CD4-positive, alpha-beta T cell treated with Interleukin-6 for 4 hours (primary cell): Measurements from ENCODE around the gene GALNT10.

Source experiments
- DNase-seq: peaks from one replicate; pipeline ENCODE4 v3.0.0-alpha.2; 2020; ENCODE audit warnings: mixed read lengths

The GALNT10 gene

DNA sequence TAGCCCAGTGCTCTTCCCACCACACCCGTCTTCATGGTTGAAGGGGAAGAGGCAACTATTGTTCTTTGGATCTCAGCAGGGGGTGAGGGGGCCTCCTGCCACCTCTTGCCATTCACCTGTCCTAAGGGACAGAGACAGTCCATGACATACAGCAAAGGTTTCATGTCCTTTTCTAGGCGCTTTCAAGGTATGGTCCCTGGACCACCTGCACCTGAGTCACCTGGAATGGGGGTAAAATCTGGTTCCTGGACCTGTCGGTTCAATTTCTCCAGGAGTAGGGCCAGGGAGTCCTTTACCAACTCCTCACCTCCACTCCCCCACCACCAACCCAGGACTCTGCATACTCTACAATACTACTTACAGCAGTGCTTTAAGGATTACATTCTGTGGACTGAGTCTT, 221.8 kb downstream of the GALNT10 start:
- no peak for DNase-seq

DNA sequence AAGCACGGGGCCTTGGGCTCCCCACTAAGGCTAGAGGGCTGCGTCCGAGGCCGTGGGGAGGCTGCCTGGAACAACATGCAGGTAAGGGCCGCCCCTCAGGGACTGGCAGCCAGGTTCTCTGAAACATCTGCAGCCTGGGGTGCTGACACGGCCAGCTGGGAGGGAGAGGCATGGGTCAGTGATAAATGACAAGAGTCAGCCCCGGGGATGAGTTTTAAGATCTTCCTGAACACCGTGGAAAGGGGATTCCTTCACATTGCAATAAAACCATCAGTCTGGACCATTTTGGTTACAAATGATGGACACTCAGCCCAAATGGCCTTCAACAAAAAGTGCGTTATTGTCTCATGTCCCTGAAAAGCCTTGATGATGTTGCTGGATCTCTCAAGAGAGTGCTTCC, 222.4 kb downstream of the GALNT10 start:
- no peak for DNase-seq

DNA sequence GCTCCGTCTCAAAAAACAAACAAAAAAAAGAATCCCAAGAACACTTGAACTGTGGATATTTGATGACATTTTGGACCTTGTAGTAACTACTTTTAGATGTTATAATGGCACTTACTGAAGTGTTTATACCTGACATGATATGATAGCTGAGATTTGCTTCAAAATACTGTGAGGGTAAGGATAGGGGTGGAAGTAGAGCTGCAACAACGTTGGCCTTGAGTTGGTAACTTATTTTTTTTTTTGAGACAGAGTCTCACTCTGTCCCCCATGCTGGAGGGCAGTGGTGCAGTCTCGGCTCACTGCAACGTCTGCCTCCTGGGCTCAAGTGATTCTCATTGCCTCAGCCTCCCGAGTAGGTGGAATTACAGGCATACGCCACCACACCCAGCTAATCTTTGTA, 224.6 kb downstream of the GALNT10 start:
- no peak for DNase-seq

DNA sequence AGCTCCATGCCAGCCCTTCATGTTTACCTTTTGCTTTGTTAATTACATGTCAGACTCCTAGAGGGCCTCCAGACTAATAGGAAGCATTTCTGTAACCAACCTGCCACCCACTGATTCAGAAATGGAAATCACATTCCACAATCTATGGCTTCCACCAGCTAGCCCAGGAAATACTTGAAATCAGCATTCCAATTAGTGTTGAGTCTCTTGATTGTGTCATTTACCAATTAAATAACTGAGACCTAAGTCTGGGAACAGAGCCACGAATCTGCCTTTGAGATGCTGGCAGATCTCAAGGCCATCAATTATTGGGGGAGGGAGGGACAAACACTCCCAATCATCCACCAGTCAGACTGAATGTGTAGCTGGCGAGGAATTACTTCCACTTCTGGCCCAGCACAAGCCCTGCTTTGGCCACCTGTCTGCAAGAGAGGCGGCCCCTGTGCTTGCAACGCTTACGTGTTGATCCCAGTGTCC, 227.8 kb downstream of the GALNT10 start:
- DNase-seq: no peak

DNA sequence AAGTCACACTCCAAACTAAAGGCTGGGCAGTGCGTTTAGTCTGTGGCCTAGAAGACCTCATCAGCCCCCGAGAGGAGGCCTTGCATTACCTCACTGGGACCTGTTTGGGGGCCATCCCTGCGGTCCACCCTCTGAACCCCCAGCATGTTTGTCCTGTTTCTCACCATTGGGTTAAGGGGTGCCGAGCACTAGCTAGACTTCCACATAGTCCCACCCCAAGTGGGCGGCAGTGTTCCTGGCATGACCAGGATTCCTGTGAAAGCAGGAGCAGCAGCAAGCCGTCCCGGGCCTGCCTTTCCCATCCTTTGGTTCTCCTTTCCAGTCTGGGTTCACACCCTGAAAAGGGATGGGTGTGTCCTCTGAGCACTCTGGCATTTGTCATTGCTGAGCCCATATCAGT, 228.7 kb downstream of the GALNT10 start:
- no peak for DNase-seq

DNA sequence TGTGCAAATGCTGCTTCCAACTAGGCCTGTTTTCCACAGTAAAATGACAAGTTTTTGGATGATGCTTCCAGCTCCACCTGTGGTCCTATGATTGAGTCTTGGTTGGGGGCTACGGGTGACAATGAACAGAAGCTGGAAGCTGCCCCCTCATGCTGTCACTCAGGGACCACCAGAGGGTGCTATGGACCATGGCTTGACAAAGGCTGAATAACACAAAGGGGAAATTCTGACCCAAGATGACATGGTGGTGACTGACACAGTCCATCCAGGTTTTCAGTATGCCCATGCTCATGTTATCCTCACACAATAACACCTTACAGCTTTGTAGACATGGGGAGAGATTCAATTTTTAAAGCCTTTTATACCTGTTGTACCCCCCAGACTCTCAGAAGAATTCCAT, 231.3 kb downstream of the GALNT10 start:
- peak; percentile 22 for DNase-seq

DNA sequence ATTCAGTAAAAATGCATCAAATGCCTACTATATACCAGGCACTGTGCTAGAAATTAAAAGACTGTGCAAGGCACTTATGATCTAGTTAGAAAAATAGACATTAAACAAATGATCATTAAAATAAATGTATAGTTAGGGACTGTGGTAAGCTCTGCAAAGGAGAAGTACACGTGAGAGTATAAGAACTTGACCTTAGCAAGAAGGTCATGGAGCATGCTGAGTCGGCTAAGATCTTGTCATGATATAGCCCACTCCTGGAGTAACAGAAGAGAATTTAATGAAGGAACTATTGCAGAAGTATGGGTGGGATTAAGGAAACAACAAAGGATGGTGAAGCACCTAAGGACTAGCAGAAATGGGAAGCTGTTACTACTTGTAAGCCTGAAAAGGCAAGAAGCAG, 231.8 kb downstream of the GALNT10 start:
- no peak for DNase-seq

DNA sequence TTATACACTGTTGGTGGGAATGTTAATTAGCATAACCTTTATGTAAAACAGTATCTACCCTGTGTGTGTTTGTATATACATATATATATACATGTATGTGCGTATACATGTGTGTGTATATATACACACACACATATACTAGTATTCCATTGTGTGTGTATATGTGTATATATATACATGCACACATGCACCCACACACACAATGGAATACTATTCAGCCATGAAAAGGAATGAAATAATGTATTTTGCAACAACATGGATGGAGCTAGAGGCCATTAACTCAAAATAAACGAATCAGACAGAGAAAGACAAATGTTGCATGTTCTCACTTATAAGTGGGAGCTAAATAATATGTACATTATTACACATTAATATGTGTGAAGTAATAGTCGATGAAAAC, 237.7 kb downstream of the GALNT10 start:
- no peak for DNase-seq

DNA sequence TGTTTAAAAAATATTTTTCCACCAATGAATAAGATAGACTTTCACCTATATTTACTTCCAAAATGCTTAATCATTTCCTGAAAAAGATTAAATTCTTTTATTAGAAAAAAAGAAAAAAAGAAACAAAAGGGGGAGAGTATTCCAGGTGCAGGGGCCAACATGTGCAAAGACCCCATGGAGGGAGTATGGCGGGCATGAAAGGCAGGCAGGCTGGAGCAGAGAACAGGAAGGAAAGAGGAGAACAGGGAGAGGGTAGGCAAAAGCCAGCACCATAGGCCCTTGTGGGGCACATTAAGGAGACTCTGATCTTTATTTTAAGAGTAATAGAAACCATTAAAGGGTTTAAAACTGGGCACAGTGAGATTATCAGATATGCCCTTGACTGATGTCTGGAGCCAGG, 238.8 kb downstream of the GALNT10 start:
- DNase-seq: no peak

DNA sequence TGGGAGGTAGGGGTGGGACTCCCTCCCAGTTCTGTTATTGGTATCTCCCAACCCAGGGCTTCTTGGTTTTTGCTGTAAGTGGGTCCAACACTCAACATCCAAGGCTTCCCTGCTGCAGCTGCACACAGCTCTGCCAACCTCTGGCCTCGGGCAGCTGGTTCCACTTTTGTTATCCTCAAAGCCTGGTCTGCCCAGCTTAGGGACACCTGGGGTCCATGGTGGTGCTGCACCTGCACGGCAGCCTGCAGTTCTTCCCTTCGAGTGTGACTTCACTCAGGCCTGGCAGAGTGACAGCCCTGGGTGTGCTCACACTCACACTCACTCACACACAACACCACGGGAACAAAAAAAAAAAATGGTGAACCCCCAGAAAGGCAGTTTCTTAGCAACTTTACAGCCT, 239.9 kb downstream of the GALNT10 start:
- DNase-seq: no peak

DNA sequence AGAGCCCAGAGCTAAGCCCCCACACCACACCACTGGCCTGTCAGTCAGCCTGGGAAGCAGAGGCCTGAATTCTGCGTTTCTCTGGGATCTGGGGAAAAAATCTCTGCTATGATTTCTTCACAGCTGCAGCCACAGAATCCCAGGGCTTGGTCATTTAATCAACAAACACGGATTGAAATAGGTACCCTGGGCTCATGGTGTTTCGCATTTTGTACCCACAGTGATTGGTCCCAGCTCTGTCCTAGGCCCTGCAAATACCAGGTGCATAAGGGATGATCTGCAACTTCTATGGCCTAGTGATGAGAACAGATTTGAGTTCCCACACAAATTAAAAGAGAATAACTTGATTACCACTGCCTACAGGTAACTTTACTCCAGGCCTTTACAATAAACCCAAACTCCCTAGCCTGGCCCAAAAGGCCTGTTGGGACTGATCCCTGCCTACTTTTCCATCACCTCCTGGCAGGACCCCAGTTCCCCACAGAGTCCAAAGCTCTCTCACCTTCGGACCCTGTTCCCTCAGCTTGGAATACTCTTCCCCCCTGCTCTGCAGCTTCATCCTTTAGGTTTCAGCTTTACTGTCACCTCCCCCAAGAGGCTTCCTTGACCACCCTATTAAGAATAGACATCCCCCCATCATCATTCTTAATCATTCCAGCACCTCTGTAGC, 240.6 kb downstream of the GALNT10 start:
- DNase-seq: no peak

DNA sequence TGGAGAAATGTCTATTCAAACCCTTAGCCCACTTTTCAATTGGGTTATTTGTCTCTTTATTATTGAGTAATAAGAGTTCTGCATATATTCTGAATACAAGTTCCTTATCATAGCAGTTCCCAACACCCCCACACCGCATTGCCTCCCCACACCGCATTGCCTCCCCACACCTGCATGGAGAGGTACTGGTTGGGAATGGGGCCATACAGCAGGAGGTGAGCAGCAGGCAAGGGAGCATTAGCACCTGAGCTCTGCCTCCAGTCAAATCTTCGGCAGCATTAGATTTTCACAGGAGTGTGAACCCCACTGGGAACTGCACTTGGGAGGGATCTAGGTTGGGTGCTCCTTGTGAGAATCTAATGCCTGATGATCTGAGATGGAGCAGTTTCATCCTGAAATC, 244.7 kb downstream of the GALNT10 start:
- no peak for DNase-seq

DNA sequence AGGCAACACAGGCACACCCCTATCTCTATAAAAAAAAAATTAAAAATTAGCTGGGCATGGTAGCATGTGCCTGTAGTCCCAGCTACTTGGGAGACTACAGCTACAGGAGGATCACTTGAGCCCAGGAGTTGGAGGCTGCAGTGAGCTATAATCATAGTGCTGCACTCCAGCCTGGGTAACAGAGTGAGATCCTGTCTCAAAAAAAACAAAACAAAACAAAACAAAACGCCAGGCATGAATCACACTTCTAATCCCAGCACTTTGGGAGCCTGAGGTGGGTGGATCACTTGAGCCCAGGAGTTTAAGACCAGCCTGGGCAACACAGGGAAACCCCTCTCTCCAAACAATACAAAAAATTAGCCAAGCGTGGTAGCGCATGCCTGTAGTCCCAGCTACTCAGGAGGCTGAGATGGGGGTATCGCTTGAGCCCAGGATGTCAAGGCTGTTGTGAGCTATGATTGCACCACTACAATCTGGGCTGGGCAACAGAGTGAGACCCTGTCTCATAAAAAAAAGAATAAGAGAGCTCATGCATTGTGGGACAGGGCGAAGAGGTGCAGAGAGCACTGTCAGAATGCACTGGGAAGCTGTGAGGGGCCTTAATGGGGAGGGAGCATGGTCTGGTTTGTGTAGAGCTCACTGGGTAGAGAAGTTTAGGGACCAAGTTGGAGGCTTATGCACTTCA, 246.9 kb downstream of the GALNT10 start:
- no peak for DNase-seq

DNA sequence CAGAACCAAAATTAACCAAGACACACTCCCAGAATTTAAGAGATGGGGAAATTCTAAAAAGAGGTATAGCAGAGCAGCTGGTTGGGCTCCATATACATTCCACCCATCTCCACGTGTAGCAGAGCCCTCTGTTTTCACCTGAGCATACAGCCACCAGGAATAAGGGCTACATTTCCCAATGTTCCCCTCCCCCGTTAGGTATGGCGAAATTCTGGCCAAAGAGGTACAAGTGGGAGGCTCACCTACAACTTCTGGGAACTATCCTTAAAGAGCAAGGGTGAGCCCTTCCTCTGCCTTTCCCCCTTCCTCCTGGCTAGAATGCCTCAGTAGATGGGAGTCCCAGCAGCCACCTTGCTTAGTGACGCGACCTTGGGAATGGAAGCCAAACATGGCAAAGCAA, 250.0 kb downstream of the GALNT10 start:
- DNase-seq: no peak

DNA sequence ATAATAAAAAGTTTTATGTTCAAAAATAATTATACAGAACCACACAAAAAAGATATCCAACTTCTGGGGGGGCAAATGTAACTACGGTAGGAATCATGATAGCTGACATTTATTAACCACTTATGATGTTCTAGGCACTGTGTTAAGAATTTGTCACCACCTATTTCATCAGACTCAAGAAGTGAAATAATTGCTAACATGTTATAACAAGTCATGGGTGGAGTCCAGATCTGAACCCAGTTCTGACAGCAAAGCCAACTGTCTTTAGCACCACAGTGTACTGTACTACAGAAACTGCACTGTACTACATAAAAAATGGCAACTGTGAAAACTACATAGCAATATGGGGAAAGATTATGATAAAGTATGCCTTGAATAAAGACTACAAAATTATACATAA, 252.3 kb downstream of the GALNT10 start:
- no peak for DNase-seq

DNA sequence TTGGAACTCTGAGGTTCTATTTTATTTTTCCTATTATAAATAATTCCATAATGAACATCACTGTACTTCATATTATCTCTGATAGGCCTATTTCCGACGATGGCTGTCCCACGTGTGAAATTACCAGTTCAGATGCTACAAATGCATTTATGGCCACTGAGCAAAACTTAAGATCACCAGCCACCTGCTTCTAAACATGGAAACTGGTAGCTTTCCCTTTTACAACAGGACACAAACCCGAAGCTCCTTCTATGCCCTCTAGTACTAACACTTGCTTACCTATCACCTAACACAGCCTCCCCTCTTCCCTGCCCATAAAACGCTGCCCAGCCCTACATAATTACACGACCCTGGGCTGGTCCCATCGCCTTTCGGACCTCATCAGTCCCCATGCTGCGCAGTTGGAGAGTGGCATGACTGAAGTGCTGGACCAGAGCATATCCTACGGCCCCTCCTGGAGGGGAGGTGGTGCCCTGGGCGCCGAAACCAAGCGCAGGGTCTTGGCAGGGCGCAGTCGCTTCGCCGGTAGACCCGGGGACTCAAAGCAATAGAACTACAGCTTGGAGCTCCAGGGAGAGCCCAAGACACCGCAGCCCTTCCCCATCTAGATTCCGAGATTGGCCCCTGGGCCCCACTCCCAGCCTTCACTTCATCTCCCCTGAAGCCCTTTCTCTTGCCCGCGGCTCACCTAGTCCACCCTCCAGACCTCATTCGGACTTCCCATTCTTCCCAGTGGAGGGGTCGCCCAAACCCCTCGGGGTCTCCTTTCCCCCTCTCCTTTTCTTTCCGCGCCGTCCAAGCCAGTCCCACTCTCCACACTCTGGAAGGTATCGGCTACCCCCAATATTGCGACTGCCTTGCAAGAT, 254.3 kb downstream of the GALNT10 start:
- DNase-seq: peak; percentile 13

DNA sequence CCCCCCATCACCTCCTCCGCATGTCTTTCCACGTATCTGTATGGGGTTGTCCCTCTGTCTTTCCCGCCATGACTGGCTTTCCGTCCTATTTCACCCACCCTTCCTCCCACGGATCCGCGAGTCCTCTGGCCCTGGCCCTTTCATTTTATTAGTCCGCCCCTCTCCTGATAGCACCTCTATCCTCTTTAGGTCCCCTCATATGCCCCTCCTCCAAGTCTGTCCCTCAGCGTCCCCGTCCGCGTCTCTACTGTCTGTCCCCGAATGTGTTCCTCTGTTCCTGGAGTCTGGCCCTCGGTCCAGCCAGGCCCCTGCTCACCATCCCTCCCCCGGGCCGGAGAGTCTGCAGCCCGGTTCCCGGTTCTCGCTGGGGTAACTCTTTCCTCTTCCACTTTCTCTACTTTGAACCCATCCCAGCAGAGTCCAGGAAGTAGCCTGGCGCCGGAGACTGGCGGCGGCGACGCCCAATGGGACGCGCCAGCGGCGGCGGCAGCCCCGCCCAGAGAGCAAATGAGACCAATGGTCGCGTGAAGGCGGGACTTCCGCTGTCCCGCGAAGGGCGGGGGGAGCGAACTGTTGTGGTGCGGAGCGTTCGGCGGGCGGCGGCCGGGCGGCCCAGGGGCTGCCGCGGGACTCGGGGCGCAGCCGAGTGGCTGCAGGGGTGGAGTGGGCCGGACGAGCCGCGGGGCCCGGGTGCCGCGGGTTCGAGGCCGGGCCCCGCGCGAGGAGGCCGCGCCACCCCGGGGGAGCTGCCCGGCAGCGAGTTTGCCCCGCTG, 255.1 kb downstream of the GALNT10 start, which contains the start of gene SAP30L:
Gene SAP30L (plus strand): TSS at position 576 of the 773 bp plus-strand sequence. CDS start 608 bp downstream, outside the sequence.
- peak; percentile 96 for DNase-seq

DNA sequence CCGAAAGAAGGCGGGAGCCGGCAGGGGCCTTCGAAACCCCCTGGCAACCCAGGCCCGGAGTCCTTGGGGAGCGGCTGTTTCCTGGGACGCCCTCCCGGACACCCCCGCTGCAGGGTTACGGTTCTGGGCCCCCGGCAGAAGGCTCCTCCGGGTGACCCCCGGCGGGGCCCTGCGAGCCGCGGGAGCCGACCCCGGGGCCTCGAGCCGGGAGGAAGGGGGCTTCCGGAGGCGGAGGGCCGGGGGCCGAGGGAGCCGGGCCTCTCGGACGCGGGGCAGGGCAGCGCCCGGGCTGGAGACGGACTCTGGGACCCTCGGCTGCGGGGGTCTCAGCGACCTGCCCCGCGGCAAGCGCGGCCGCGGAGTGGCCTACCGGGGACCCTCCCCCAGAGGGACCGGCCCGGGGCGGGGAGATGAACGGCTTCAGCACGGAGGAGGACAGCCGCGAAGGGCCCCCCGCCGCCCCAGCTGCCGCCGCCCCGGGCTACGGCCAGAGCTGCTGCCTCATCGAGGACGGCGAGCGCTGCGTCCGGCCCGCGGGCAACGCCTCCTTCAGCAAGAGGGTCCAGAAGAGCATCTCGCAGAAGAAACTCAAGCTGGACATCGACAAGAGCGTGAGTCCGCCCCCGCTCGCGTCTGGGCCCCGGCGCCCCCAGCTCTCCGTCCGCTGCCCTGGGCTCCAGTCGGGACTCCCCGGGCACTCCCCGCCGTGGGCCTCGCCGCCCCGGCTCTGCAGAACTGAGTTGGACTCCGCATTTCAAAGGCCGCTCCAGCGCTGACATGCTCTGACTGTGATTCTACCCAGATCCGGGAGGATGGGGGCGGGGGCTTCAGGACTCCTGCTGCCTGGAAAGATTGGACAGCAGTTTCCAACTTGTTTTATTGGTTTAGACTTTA, 255.9 kb downstream of the GALNT10 start:
- DNase-seq: peak; percentile 54

DNA sequence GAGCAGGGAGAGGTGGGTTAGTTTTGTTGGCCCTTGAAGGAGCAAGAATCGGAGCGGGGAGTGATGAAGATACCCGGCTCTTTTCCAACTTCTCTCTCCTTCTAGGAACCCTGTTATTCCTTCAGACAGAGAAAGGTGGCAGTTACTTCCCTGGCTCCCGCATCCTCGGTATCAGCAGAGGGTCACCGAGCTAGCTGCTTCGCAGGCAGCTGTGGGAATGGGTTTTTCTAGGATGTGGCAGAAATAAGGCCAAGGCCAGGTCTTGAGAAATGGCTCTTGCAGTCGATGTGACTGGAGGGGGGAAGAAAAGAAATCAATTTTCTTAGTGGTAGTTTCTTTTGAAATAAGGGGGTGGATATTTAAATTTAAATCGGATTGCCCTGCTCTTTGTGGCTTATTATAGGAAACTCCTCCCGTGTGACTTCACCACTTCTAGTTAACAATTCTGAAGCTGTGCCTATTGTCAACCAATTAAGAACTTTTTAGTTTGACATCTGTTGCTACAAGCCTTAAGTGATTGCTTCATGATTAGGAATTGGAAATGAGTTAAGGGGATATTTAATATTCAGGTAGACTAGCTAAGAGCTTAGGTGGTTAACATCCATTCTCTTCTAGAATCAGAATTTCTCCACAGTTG, 256.7 kb downstream of the GALNT10 start:
- no peak for DNase-seq

DNA sequence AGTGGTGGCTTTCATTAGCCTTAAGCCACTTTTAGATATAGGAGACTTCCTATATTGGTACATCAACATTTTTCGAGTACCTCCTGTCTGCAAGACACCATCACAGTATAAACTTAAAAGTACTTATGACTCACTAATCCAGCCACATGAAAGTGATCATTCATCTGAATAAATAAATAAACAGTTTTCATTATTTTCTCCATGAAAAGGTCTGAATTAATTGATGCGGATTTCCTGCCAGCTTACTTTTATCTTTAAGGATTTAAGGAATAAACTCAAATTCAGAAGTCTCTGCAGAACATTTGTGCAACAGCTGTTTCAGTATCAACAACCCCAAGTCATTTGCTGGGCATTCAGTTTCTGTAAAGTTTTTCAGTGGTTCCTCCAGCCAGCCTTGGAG, 259.3 kb downstream of the GALNT10 start:
- no peak for DNase-seq

DNA sequence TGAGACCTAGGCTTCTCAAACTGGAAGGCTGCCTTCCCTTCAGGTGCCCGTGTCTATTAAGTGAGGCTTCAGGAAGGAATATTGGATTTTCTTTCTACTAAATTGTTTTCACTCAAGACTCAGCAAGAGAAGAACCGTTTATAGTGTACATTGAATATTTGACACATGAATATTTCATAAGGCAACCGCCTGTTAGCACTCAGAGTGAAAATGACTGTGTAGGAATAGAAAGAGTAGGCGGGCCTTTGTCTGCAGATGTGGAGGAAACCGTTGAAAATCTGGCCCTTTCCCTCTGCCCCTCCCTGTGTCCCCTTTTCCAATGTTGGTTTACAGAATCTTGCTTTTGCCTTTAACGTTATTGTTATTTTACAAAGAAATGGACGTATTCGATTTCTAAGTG, 261.4 kb downstream of the GALNT10 start:
- no peak for DNase-seq
